ENCODE data around the gene ARHGAP24.

ARHGAP24 gene

GRCh38 chr4:85580489-85580888, 105.5 kb downstream of the ARHGAP24 start:
- DNase-seq (ENCODE audit: low read depth): no peak

- DNase-seq (ENCODE audit: low read depth): no peak
Observed at GRCh38 chr4:85587952-85588351, 113.0 kb downstream of the ARHGAP24 start.

GRCh38 chr4:85591406-85592098, 116.6 kb downstream of the ARHGAP24 start:
- no peak for DNase-seq (ENCODE audit: low read depth)

- DNase-seq (ENCODE audit: low read depth): no peak
Observed at GRCh38 chr4:85595098-85595775, 120.3 kb downstream of the ARHGAP24 start.

GRCh38 chr4:85595796-85596559, 121.0 kb downstream of the ARHGAP24 start:
- DNase-seq (ENCODE audit: low read depth): no peak

- no peak for DNase-seq (ENCODE audit: low read depth)
Observed at GRCh38 chr4:85598936-85599335, 124.0 kb downstream of the ARHGAP24 start.

- DNase-seq (ENCODE audit: low read depth): no peak
Observed at GRCh38 chr4:85600501-85600900, 125.6 kb downstream of the ARHGAP24 start.

- no peak for DNase-seq (ENCODE audit: low read depth)
Observed at GRCh38 chr4:85603437-85604336, 128.7 kb downstream of the ARHGAP24 start.

GRCh38 chr4:85606505-85606904, 131.6 kb downstream of the ARHGAP24 start:
- no peak for DNase-seq (ENCODE audit: low read depth)

- DNase-seq (ENCODE audit: low read depth): no peak
Observed at GRCh38 chr4:85607624-85608023, 132.7 kb downstream of the ARHGAP24 start.

GRCh38 chr4:85610450-85610849, 135.5 kb downstream of the ARHGAP24 start:
- DNase-seq (ENCODE audit: low read depth): no peak

- DNase-seq (ENCODE audit: low read depth): no peak
Observed at GRCh38 chr4:85611661-85612060, 136.7 kb downstream of the ARHGAP24 start.

- DNase-seq (ENCODE audit: low read depth): no peak
Observed at GRCh38 chr4:85613901-85614300, 139.0 kb downstream of the ARHGAP24 start.

GRCh38 chr4:85615952-85616351, 141.0 kb downstream of the ARHGAP24 start:
- DNase-seq (ENCODE audit: low read depth): no peak

GRCh38 chr4:85617202-85617601, 142.3 kb downstream of the ARHGAP24 start:
- no peak for DNase-seq (ENCODE audit: low read depth)

GRCh38 chr4:85632981-85633380, 158.0 kb downstream of the ARHGAP24 start:
- no peak for DNase-seq (ENCODE audit: low read depth)

- DNase-seq (ENCODE audit: low read depth): no peak
Observed at GRCh38 chr4:85637778-85638177, 162.8 kb downstream of the ARHGAP24 start.

GRCh38 chr4:85639946-85640345, 165.0 kb downstream of the ARHGAP24 start:
- DNase-seq (ENCODE audit: low read depth): no peak

- no peak for DNase-seq (ENCODE audit: low read depth)
Observed at GRCh38 chr4:85642356-85643100, 167.6 kb downstream of the ARHGAP24 start.

GRCh38 chr4:85644061-85644460, 169.1 kb downstream of the ARHGAP24 start:
- no peak for DNase-seq (ENCODE audit: low read depth)

- DNase-seq (ENCODE audit: low read depth): no peak
Observed at GRCh38 chr4:85650908-85651307, 176.0 kb downstream of the ARHGAP24 start.

All from activated T-cell treated with anti-CD3 and anti-CD28 coated beads for 48 hours (primary cell).